Right hindlimb (tissue), 1 donor: ENCODE measurements around the gene ATF6B.

Experiments used
- DNase-seq: peaks from one replicate; pipeline ENCODE4 v3.0.0-alpha.2; 2018

The ATF6B gene

DNA sequence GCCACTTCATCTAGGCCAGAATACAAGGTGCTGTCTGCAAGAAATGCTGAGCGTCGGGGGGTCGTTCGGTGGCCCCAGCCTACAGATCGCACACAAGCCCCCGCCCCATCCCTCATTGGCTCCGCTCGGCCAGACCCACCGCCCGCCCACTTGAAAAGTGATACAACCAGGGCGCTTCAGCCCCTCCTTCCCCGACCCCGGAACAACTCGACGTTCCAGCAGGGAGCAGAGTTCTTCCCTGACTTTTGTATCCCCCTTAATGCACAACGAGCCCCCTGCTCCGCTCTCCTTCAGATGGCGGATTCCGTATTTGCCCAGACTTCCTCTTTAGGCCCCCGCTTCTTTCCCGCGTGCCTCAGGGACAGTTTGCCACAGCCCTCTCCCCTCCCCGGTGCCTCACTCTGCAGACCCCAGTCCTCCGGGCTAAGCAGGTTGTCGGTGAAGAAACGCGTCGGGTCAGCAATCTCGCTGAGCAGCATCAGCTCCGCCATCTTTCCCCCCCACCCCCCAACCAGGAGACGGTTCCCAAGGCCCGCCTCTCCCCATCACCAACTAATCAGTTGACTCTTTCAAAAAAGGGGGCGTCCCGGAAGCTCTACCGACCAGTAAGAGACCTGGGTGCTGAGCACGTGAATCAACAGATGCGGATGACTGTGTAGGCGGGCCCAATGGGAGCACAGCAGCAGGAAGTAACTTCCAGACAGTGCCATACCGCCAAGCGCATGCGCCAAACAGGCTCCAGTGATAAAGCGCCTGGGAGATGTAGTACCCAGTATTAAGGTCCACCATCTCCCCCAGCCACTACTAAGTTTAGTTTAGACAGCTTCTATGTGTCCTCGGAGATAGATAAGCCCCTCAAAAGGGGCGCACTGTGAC lies at the start of gene ATF6B:
Gene ATF6B (minus strand): TSS at position 530 of the 876 bp plus-strand sequence. CDS start 39 bp downstream, at position 491.
- DNase-seq: peak; percentile 99

GRCh38 chr6:32177183-32177787 lies 49.2 kb upstream of the ATF6B start:
- no peak for DNase-seq

GRCh38 chr6:32176476-32177182 lies 48.6 kb upstream of the ATF6B start:
- DNase-seq: no peak

DNA sequence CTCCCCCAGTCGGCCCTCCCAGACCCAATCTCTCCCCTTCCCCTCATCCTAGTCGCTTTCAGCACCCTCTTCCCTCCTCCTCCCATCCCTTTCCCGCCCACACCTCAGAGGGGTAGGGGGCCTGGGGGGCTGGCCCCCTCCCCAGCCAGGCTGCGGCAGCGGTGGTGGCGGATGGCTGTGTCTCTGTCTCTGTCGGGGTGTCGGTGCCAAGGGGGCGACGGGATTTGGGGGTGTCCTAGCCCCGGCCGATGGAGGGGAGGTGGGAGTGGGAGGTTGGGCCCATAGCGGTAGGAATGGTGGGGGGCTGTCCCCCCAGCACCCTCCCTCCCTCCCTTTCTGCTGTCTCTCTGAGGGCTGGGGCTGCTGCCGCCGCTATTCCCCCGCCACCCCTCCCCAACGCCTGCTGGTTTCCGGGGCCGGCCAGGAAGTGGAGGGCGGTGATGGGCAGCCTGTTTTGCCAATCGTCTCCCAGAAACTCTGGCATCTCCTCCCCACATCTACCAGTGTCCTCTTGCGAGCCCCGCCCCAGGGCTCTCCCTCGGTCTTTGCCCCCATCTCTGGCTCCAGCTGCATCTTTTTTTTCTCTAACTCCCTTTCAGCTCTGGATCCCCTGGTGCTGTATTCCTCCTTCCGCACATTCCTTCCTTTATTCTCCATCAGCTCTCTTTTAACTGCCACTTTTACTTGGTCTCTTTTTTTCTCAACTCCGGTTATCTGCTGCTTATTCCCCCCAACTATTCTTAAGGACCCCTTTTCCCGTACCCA lies 47.8 kb upstream of the ATF6B start, which contains the start of gene AGPAT1:
Gene AGPAT1 (minus strand): TSS at position 374 of the 765 bp plus-strand sequence. CDS start 4,588 bp downstream, outside the sequence.
- peak; percentile 98 for DNase-seq

- no peak for DNase-seq
Measured at GRCh38 chr6:32175322-32175710, 47.3 kb upstream of the ATF6B start.

DNA sequence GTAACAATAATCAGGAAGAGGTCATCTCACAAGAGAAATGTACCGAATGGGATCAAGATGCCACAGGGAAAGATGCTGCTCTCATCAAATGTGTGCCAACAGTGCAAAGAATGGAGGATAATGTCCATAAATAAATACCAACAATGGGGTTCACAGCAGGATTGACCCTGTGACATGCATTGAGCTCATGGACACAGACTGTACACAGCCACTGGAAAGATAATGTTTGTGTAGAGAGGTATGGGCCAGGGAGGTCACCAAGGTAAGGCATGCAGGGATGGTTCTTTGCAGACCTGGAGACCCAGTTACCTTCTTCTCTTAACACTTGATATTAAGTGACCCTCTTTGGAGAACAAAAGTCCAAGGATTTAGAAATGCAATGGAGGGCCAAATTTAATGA lies 46.4 kb upstream of the ATF6B start:
- no peak for DNase-seq

- DNase-seq: no peak
Measured at GRCh38 chr6:32173051-32173727, 45.1 kb upstream of the ATF6B start.

GRCh38 chr6:32171234-32171633 lies 43.2 kb upstream of the ATF6B start:
- no peak for DNase-seq

DNA sequence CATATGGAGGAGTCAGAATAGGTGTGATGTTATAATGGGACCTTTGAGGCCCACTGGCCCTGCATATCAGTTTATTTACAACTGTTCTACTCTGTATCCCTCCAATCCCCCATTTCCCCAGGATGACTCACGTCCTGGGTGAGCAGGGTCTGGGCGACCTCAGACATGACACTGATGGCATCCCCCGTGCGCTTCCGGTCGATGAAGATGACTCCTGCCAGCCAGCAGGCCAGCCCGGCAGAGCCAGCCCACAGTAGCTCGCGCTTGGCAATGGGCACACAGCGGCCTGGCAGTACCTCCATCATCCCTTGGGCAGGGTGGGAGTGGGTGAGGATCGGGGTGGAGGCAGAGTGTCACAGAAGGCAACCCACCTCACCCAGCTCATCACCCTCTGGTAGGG lies 42.2 kb upstream of the ATF6B start:
- no peak for DNase-seq

DNA sequence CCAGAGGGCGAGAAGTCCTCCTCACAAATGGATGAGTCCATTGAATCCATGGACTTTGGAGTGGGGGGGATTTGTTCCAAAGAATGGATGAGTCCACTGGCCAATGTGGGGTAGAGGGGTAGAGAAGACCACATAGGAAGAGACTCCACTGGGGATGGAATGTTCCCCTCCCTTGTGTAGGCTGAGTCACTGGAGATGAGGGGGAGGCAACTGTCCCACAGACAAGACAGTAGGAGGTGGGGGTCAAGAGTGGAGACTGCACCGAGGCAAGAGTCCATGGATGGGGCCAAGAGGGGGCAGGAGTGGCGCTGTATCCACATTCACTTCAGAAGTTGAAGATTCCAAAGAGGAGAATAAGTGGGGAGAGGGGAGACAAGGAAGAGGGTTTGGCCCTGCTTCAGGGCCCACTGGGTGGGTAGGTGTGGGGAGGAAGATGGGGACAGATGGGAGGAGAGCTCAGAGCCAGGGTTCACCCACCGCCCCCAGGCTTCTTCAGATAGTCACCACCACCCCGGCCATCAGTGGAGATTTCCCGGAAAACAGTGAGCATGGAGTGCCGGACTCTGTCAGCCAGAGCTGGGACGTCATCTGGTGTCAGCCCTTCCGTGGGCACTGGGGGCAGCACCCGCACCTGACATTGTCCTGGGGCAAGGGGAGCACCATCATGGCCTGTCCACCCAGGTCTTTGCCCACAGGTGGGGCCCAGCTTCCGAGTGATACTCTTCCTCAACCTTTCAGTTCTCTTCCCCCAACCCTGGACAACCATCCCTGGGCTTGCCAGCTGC lies 41.0 kb upstream of the ATF6B start:
- no peak for DNase-seq

DNA sequence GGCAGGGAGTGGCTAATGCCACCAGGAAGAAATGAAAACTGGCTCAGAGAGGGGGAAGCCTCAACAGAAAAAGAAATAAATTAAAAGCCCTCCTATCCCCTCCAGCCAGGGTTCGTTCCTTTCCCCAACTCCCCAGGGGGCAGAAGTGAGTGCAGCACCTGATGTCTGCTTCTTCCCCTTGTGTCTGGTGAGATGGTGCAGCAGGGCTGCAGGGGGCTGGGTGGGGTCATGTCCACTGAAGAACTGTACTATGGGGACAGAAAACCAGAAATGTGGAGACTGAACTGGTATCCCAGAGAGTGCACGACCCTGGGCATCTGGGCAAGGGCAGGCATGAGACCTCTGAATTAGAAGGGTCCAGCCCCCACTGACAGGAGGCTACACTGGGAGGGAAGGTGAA lies 40.3 kb upstream of the ATF6B start:
- no peak for DNase-seq

GRCh38 chr6:32167761-32168262 lies 39.8 kb upstream of the ATF6B start:
- no peak for DNase-seq

GRCh38 chr6:32167154-32167760 lies 39.2 kb upstream of the ATF6B start:
- DNase-seq: no peak

DNA sequence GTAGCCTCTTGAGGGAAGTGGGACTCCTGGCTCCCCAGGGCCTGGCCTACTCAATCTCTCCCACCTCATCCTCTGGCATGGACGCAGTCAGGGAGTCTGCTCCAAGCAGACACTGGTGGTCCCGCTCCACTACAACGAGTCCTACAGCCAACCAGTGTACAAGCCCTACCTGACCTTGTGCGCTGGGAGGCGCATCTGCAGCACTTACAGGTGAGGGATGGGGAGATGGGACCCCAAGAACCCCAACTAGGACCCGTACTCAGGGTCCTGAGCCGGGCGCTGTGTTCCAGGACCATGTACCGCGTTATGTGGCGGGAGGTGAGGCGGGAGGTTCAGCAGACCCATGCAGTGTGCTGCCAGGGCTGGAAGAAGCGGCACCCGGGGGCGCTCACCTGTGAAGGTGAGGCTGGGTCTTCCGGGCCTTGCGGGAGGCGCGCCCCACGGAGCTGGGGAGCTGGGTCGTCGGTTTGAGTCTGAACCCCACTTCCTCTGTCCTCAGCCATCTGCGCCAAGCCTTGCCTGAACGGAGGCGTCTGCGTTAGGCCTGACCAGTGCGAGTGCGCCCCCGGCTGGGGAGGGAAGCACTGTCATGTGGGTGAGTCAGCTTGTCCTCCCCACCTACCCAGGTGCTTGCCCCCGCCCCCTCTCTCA lies 38.5 kb upstream of the ATF6B start:
- no peak for DNase-seq

DNA sequence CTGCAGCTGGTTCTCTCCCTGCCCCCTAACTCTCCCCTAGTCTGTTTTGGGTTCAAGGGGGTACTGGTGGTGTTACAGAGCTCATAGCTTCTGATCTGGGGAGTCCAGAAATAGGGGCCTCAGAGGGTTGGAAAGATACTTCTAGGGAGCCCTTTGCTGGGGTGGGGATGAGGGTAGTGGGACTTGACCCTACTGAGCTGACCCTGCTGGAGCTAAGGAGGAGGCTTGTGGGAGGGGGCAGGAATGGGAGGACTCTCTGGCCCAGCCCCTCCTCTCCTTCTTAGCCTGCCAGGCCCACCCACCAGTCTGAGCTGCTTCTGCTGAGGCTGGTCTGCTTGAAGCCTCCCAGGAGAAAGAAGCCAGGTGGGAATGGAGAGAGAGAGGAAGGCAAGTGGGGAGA lies 36.2 kb upstream of the ATF6B start, which contains the start of gene EGFL8:
Gene EGFL8 (plus strand): TSS at position 301 of the 400 bp plus-strand sequence. CDS start 1,571 bp downstream, outside the sequence.
- no peak for DNase-seq

GRCh38 chr6:32163559-32164258 lies 35.7 kb upstream of the ATF6B start:
- no peak for DNase-seq

DNA sequence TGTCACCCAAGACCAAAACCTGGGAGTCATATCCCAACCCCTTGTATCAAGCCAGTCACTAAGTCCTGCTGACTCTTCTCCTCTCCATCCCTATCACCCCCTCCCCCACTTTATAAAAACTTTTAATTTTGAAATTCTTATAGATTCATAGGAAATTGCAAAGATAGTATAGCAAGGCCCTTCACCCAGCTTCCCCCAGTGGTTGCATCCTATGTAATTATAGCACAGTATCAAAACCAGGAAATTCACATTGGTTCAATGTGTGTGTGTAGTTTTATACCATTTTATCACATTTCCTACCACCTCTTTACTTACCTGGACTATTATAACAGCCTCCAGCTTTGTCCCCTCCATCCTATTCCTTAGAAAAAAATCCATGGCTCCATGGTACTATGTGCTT lies 30.0 kb upstream of the ATF6B start:
- DNase-seq: no peak

GRCh38 chr6:32156891-32157290 lies 28.8 kb upstream of the ATF6B start:
- DNase-seq: no peak

- peak; percentile 82 for DNase-seq
Measured at GRCh38 chr6:32154514-32155161, 26.6 kb upstream of the ATF6B start.
